Neural crest cell (in vitro differentiated cells): ENCODE data around the gene FASLG. TPM values are rescaled to one million over a fixed set of nuclear protein-coding genes. Genes with fewer than 3 reads are reported as not detected.

Experiments used
- DNase-seq: peaks from one replicate; pipeline ENCODE4 v3.0.0; 2021; ENCODE audit warnings: low read depth, mixed read lengths, low spot score
- H3K27ac Mint-ChIP-seq: one replicate; pipeline ENCODE4 v1.8.0; 2021; ENCODE audit warnings: mild to moderate bottlenecking, mixed read lengths; ENCODE audit not compliant: unreplicated experiment
- H3K27me3 Mint-ChIP-seq: 2 replicates; pipeline ENCODE4 v1.8.0; 2021; ENCODE audit warnings: low read depth, mild to moderate bottlenecking, mixed read lengths
- H3K36me3 Mint-ChIP-seq: 2 replicates; pipeline ENCODE4 v1.8.0; 2021; ENCODE audit warnings: low read depth, mild to moderate bottlenecking, mixed read lengths
- H3K4me1 Mint-ChIP-seq: 2 replicates; pipeline ENCODE4 v1.8.0; 2021; ENCODE audit warnings: mixed read lengths
- H3K4me3 Mint-ChIP-seq: one replicate; pipeline ENCODE4 v1.8.0; 2021; ENCODE audit warnings: mild to moderate bottlenecking, mixed read lengths
- H3K9me3 Mint-ChIP-seq: 2 replicates; pipeline ENCODE4 v1.8.0; 2021; ENCODE audit warnings: mixed read lengths
- total RNA-seq: library from RNA; stranded (reverse); gene quantifications from 2 replicates; pipeline ENCODE4 v1.2.1, GENCODE V29; 2021
- TF ChIP-seq, protein P1 (sequence below): fragments of 200-600 bp; sonication (generic); conservative IDR thresholded peaks from 2 replicates; pipeline ENCODE4 v1.5.0; 2021; ENCODE audit warnings: antibody characterized with exemption, mild to moderate bottlenecking

Gene FASLG
- total RNA-seq, 1 donor from 2014 or later = not detected

- no peak overlapping the region for H3K27ac Mint-ChIP-seq
- H3K36me3 Mint-ChIP-seq = no peaks in the 10 kb centered on the region
- DNase-seq = no peak
- peaks cover 3% of the 10 kb centered on the region for H3K4me1 Mint-ChIP-seq
- H3K4me3 Mint-ChIP-seq = no peak overlapping the region
- TF ChIP-seq, protein P1, sequence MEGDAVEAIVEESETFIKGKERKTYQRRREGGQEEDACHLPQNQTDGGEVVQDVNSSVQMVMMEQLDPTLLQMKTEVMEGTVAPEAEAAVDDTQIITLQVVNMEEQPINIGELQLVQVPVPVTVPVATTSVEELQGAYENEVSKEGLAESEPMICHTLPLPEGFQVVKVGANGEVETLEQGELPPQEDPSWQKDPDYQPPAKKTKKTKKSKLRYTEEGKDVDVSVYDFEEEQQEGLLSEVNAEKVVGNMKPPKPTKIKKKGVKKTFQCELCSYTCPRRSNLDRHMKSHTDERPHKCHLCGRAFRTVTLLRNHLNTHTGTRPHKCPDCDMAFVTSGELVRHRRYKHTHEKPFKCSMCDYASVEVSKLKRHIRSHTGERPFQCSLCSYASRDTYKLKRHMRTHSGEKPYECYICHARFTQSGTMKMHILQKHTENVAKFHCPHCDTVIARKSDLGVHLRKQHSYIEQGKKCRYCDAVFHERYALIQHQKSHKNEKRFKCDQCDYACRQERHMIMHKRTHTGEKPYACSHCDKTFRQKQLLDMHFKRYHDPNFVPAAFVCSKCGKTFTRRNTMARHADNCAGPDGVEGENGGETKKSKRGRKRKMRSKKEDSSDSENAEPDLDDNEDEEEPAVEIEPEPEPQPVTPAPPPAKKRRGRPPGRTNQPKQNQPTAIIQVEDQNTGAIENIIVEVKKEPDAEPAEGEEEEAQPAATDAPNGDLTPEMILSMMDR = no peak
- H3K9me3 Mint-ChIP-seq = no peaks in the 10 kb centered on the region
- no peaks in the 10 kb centered on the region for H3K27me3 Mint-ChIP-seq
These were observed 15.9 kb upstream of the FASLG start for GRCh38 chr1:172642970-172643369.

- no peaks in the 10 kb centered on the region for H3K27me3 Mint-ChIP-seq
- TF ChIP-seq, protein P1 = no peak
- no peaks in the 10 kb centered on the region for H3K36me3 Mint-ChIP-seq
- DNase-seq = no peak
- no peak overlapping the region for H3K27ac Mint-ChIP-seq
- no peaks in the 10 kb centered on the region for H3K4me1 Mint-ChIP-seq
- no peaks in the 10 kb centered on the region for H3K9me3 Mint-ChIP-seq
- no peak overlapping the region for H3K4me3 Mint-ChIP-seq
These were observed 12.2 kb upstream of the FASLG start for GRCh38 chr1:172646653-172647052.

- no peaks in the 10 kb centered on the region for H3K9me3 Mint-ChIP-seq
- TF ChIP-seq, protein P1 = no peak
- H3K36me3 Mint-ChIP-seq = no peaks in the 10 kb centered on the region
- no peak overlapping the region for H3K4me3 Mint-ChIP-seq
- H3K4me1 Mint-ChIP-seq = no peaks in the 10 kb centered on the region
- no peak overlapping the region for H3K27ac Mint-ChIP-seq
- no peak for DNase-seq
- no peaks in the 10 kb centered on the region for H3K27me3 Mint-ChIP-seq
These were observed 11.8 kb upstream of the FASLG start for GRCh38 chr1:172647110-172647564.

DNA sequence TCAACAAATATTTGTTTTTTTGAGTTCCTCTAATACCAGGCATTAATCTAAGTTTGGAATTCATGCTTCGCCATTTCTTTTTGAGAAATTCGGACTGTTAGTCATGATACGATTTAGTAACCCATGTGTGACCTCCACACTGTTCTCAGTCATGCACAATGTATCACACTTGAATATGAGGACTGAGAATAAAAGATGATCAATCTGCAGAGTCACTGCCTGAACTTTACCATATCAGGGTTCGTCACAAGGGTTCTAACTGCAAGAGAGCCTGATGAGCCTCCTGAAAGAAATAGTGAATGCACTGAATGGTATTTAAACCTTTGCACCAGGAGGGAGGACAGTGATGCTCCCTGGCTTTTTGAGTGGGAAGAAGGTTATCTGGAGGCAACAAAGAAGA lies 10.9 kb upstream of the FASLG start:
- Mint-ChIP-seq H3K27ac (no peak overlapping the region), H3K36me3 (no peaks in the 10 kb centered on the region), H3K9me3 (no peaks in the 10 kb centered on the region), H3K4me3 (no peak overlapping the region), H3K27me3 (no peaks in the 10 kb centered on the region), H3K4me1 (no peaks in the 10 kb centered on the region)
- TF ChIP-seq, protein P1 = no peak
- no peak for DNase-seq

DNA sequence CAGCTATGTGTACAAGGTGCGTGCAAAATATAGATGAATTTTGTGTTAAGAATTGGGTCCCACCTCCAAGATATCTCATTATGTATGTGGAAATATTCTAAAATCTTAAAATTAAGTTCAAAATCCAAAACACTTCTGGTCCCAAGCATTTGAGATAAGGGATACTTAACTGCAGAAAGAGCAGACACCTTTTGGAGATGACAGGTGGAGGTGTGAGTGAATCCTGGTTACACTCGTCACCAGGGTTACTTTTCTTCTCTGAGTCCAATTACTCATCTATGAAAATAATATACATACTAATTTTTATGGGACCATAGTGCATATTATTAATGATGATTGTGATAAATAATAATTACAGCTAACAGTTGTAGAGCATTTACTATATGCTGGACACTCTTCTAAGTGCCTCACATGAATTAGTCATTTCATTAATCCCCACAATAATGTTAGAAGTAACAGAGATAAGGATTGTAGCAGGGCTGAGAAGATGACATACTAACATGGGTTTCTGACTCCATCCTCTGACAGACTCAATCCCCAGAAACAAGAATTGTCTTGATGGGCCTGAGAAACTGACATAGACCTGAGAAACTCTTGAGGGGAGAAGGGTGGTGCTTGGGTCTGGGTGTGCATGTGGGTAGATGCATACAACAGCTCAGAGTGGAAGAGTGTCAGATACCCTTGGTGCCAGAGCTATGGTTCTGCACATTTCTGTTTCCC lies 8.3 kb upstream of the FASLG start:
- no peaks in the 10 kb centered on the region for H3K27me3 Mint-ChIP-seq
- DNase-seq = no peak
- H3K9me3 Mint-ChIP-seq = no peaks in the 10 kb centered on the region
- TF ChIP-seq, protein P1 = no peak
- H3K27ac Mint-ChIP-seq = no peak overlapping the region
- no peaks in the 10 kb centered on the region for H3K36me3 Mint-ChIP-seq
- H3K4me3 Mint-ChIP-seq = no peak overlapping the region
- no peaks in the 10 kb centered on the region for H3K4me1 Mint-ChIP-seq
